DND-41 (cell line): ENCODE measurements around the gene MANF.

Experiments
- ATAC-seq: fragments of 200-7000 bp; cut with Tn5 transposase; 3 replicates; pipeline ENCODE4 v1.9.1; 2021; ENCODE audit warnings: low read depth; ENCODE audit not compliant: insufficient read depth
- DNase-seq: peaks from one replicate; pipeline ENCODE4 v3.0.0-alpha.2; 2020
- H2AFZ ChIP-seq: 2 replicates; pipeline ENCODE4 v1.6.0; 2012; ENCODE audit warnings: low read depth, low read length
- H3K27ac ChIP-seq: 2 replicates; pipeline ENCODE4 v1.5.1; 2012; ENCODE audit warnings: low read length, inconsistent platforms
- H3K27me3 ChIP-seq: fragments of 200-600 bp; sonication (generic); 2 replicates; pipeline ENCODE4 v1.6.0; 2012; ENCODE audit warnings: low read length, mild to moderate bottlenecking, inconsistent platforms; ENCODE audit not compliant: insufficient read depth, poor library complexity
- H3K36me3 ChIP-seq: 2 replicates; pipeline ENCODE4 v1.5.1; 2012; ENCODE audit warnings: low read length, inconsistent platforms; ENCODE audit not compliant: insufficient read depth
- H3K4me1 ChIP-seq: 2 replicates; pipeline ENCODE4 v1.5.1; 2012; ENCODE audit warnings: mild to moderate bottlenecking, low read length; ENCODE audit not compliant: insufficient read depth
- H3K4me2 ChIP-seq: 2 replicates; pipeline ENCODE4 v1.6.0; 2012; ENCODE audit warnings: mild to moderate bottlenecking, moderate library complexity, low read length, inconsistent platforms; ENCODE audit not compliant: insufficient read depth
- H3K4me3 ChIP-seq, 2 experiments: fragments of 200-600 bp in 1 of 2; shearing (Covaris generic) in 1 of 2; 2 replicates each; pipeline ENCODE4 v1.5.1; 2012 to 2016; ENCODE audit warnings: inconsistent platforms in 2 of 2, low read length in 2 of 2, mild to moderate bottlenecking in 2 of 2, low read depth in 1 of 2, moderate library complexity in 1 of 2
- H3K79me2 ChIP-seq: 2 replicates; pipeline ENCODE4 v1.6.0; 2012; ENCODE audit warnings: low read length, inconsistent platforms; ENCODE audit not compliant: insufficient read depth
- H3K9ac ChIP-seq: 2 replicates; pipeline ENCODE4 v1.6.0; 2012; ENCODE audit warnings: low read depth, mild to moderate bottlenecking, inconsistent platforms, low read length, moderate library complexity
- H3K9me3 ChIP-seq: 2 replicates; pipeline ENCODE4 v1.5.1; 2012; ENCODE audit warnings: low read length, moderate library complexity, mild to moderate bottlenecking, inconsistent platforms; ENCODE audit not compliant: insufficient read depth, severe bottlenecking
- H4K20me1 ChIP-seq: 2 replicates; pipeline ENCODE4 v1.6.0; 2012; ENCODE audit warnings: low read length; ENCODE audit not compliant: insufficient read depth
- CTCF ChIP-seq: IDR thresholded peaks from 2 replicates; pipeline ENCODE4 v1.5.1; 2012; ENCODE audit warnings: borderline replicate concordance, low read length, moderate library complexity, mild to moderate bottlenecking; ENCODE audit not compliant: poor library complexity, severe bottlenecking; ENCODE audit errors: extremely low read depth
- EZH2 ChIP-seq: IDR thresholded peaks from 3 replicates; pipeline ENCODE4 v1.6.1; 2012; ENCODE audit warnings: borderline replicate concordance, low read depth, mild to moderate bottlenecking, moderate library complexity, low read length, inconsistent platforms; ENCODE audit not compliant: severe bottlenecking

Gene MANF

GRCh38 chr3:51338632-51339031, 46.5 kb upstream of the MANF start:
- no peak overlapping the region for H3K9ac ChIP-seq
- H3K9me3 ChIP-seq, result no peaks in the 10 kb centered on the region
- H3K27ac ChIP-seq, result no peak overlapping the region
- ATAC-seq, result no peak
- DNase-seq, result no peak
- no peaks in the 10 kb centered on the region for H3K79me2 ChIP-seq
- H3K36me3 ChIP-seq, result no peaks in the 10 kb centered on the region
- H3K4me2 ChIP-seq, result no peak overlapping the region
- H3K4me3 ChIP-seq, result no peak overlapping the region
- no peaks in the 10 kb centered on the region for H3K4me1 ChIP-seq
- no peak for TF ChIP-seq EZH2
- no peak for TF ChIP-seq CTCF
- H3K27me3 ChIP-seq, result peaks cover 17% of the 10 kb centered on the region
- H4K20me1 ChIP-seq, result 0 out of 2 replicates have a peak, but pooled peaks cover under 1% of the 10 kb centered on the region
- H2AFZ ChIP-seq, result no peak overlapping the region

GRCh38 chr3:51340013-51340829, 44.9 kb upstream of the MANF start:
- H3K4me3 ChIP-seq, result no peak overlapping the region
- no peaks in the 10 kb centered on the region for H3K9me3 ChIP-seq
- TF ChIP-seq CTCF (no peak), EZH2 (no peak)
- no peaks in the 10 kb centered on the region for H3K36me3 ChIP-seq
- 0 out of 2 replicates have a peak, but pooled peaks cover 4% of the 10 kb centered on the region for H4K20me1 ChIP-seq
- no peak overlapping the region for H3K27ac ChIP-seq
- H3K4me1 ChIP-seq, result no peaks in the 10 kb centered on the region
- no peak overlapping the region for H2AFZ ChIP-seq
- no peak for ATAC-seq
- H3K79me2 ChIP-seq, result no peaks in the 10 kb centered on the region
- no peak overlapping the region for H3K4me2 ChIP-seq
- H3K9ac ChIP-seq, result no peak overlapping the region
- DNase-seq, result no peak
- peaks cover 15% of the 10 kb centered on the region for H3K27me3 ChIP-seq

GRCh38 chr3:51340989-51341636, 44.0 kb upstream of the MANF start:
- no peak for TF ChIP-seq EZH2
- no peak for TF ChIP-seq CTCF
- Histone ChIP-seq H3K4me2 (no peak overlapping the region), H3K27ac (no peak overlapping the region), H3K4me3 (no peak overlapping the region), H2AFZ (no peak overlapping the region), H3K9me3 (no peaks in the 10 kb centered on the region), H3K36me3 (no peaks in the 10 kb centered on the region), H3K27me3 (peaks cover 15% of the 10 kb centered on the region), H3K9ac (no peak overlapping the region), H3K79me2 (no peaks in the 10 kb centered on the region), H3K4me1 (no peaks in the 10 kb centered on the region), H4K20me1 (0 out of 2 replicates have a peak, but pooled peaks cover 4% of the 10 kb centered on the region)
- ATAC-seq (no peak), DNase-seq (no peak)
